GM18868 (cell line): ENCODE data around the gene BMP5.

Experiments used
- ATAC-seq: cut with Tn5 transposase; IDR thresholded peaks from one replicate; pipeline ENCODE4 v1.9.1; 2021; ENCODE audit warnings: mild to moderate bottlenecking, moderate library complexity; ENCODE audit not compliant: unreplicated experiment

BMP5 gene

GRCh38 chr6:55819811-55820210 lies 55.6 kb downstream of the BMP5 start:
- no peak for ATAC-seq

- ATAC-seq, result no peak
Measured at GRCh38 chr6:55818482-55818881, 56.9 kb downstream of the BMP5 start.

GRCh38 chr6:55812509-55812908 lies 62.9 kb downstream of the BMP5 start:
- no peak for ATAC-seq

GRCh38 chr6:55811074-55811473 lies 64.3 kb downstream of the BMP5 start:
- ATAC-seq, result no peak

GRCh38 chr6:55802259-55802658 lies 73.1 kb downstream of the BMP5 start:
- no peak for ATAC-seq

GRCh38 chr6:55798571-55798970 lies 76.8 kb downstream of the BMP5 start:
- no peak for ATAC-seq

- no peak for ATAC-seq
Measured at GRCh38 chr6:55794136-55794812, 81.1 kb downstream of the BMP5 start.

- no peak for ATAC-seq
Measured at GRCh38 chr6:55785273-55785672, 90.1 kb downstream of the BMP5 start.

GRCh38 chr6:55782275-55782674 lies 93.1 kb downstream of the BMP5 start:
- ATAC-seq, result no peak

- peak; percentile 71 for ATAC-seq
Measured at GRCh38 chr6:55778705-55779104, 96.7 kb downstream of the BMP5 start.

- no peak for ATAC-seq
Measured at GRCh38 chr6:55777469-55777868, 97.9 kb downstream of the BMP5 start.

GRCh38 chr6:55776113-55776512 lies 99.3 kb downstream of the BMP5 start:
- ATAC-seq, result no peak

GRCh38 chr6:55775029-55775318 lies 100.4 kb downstream of the BMP5 start:
- ATAC-seq, result no peak

GRCh38 chr6:55774286-55775028 lies 100.9 kb downstream of the BMP5 start:
- ATAC-seq, result no peak

GRCh38 chr6:55773620-55774216 lies 101.7 kb downstream of the BMP5 start:
- no peak for ATAC-seq

- no peak for ATAC-seq
Measured at GRCh38 chr6:55772730-55773129, 102.7 kb downstream of the BMP5 start.

GRCh38 chr6:55759536-55759935 lies 115.9 kb downstream of the BMP5 start:
- ATAC-seq, result no peak

- ATAC-seq, result no peak
Measured at GRCh38 chr6:55758156-55758937, 117.0 kb downstream of the BMP5 start.

GRCh38 chr6:55756531-55757031 lies 118.8 kb downstream of the BMP5 start:
- no peak for ATAC-seq

- no peak for ATAC-seq
Measured at GRCh38 chr6:55748880-55749279, 126.5 kb downstream of the BMP5 start.

- ATAC-seq, result no peak
Measured at GRCh38 chr6:55746473-55746872, 128.9 kb downstream of the BMP5 start.
